ENCODE measurements around the gene UGT1A6.

GRCh38 chr2:233821196-233821595 is 128.5 kb downstream of the UGT1A6 start:
- TF ChIP-seq EZH2 (IDR thresholded peaks at IDR 0.05; ENCODE audit: borderline replicate concordance, low read length) (no peak), CTCF (conservative IDR thresholded peaks at IDR 0.05 in 1 of 2, IDR thresholded peaks at IDR 0.05 in 1 of 2; ENCODE audit: extremely low read depth in 1 of 2, insufficient read depth in 1 of 2, low read depth in 1 of 2, low read length in 2 of 2) (no peak)

Measured in mammary epithelial cell (primary cell).